CD4-positive, alpha-beta T cell treated with Interleukin-15 for 1 hour (primary cell): ENCODE data around the gene PLXND1.
"Not testable (repeated sequence)": the region's sequence is repeated elsewhere in the genome, so short reads cannot be mapped to it uniquely, and the experiment has no call there.

Experiments used
- DNase-seq: peaks from one replicate; pipeline ENCODE4 v3.0.0-alpha.2; 2020

Gene PLXND1, protein sequence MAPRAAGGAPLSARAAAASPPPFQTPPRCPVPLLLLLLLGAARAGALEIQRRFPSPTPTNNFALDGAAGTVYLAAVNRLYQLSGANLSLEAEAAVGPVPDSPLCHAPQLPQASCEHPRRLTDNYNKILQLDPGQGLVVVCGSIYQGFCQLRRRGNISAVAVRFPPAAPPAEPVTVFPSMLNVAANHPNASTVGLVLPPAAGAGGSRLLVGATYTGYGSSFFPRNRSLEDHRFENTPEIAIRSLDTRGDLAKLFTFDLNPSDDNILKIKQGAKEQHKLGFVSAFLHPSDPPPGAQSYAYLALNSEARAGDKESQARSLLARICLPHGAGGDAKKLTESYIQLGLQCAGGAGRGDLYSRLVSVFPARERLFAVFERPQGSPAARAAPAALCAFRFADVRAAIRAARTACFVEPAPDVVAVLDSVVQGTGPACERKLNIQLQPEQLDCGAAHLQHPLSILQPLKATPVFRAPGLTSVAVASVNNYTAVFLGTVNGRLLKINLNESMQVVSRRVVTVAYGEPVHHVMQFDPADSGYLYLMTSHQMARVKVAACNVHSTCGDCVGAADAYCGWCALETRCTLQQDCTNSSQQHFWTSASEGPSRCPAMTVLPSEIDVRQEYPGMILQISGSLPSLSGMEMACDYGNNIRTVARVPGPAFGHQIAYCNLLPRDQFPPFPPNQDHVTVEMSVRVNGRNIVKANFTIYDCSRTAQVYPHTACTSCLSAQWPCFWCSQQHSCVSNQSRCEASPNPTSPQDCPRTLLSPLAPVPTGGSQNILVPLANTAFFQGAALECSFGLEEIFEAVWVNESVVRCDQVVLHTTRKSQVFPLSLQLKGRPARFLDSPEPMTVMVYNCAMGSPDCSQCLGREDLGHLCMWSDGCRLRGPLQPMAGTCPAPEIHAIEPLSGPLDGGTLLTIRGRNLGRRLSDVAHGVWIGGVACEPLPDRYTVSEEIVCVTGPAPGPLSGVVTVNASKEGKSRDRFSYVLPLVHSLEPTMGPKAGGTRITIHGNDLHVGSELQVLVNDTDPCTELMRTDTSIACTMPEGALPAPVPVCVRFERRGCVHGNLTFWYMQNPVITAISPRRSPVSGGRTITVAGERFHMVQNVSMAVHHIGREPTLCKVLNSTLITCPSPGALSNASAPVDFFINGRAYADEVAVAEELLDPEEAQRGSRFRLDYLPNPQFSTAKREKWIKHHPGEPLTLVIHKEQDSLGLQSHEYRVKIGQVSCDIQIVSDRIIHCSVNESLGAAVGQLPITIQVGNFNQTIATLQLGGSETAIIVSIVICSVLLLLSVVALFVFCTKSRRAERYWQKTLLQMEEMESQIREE (N-terminal part only)

DNA sequence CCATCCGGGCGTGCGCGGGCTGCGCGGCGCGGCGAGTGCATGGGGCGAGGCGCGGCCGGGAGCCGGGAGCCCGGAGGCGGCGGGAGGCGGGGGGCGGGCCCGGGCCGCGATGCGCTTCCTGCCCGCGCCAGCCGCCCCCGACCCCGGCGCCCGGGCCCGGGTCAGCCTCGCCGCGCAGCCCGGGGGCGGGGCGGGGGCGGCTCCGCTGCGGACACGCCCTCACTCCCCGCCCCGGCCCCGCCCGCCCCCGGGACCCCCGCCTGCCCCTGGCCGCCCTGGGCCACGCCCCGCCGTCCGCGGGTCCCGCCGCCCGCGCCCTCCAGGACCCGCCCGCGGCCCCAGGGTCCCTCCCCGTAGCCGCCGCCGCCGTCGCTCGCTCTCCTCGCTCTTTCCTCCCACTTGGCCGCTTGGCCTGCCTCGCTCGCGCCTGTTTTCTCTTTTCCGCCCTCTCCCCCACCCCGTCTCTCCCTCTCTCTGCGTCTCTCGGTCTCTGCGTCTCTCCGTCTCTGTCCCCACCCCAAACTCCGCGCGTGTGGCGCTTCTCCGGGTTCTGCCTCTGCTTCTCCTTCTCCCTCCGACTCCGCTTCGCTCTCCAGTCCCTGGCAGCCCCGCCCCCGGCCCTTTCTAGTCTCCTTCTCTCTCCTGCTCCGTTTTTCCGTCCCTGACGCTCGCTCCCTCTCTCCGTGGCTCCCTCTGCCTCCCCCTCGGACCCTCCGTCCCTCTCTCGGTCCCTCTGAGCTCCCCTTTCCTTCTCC is at the start of gene PLXND1:
PLXND1 (minus strand) TSS at position 41 of the 755 bp plus-strand sequence; CDS start at position 4, 37 bp downstream.
- peak; percentile 50 for DNase-seq

DNA sequence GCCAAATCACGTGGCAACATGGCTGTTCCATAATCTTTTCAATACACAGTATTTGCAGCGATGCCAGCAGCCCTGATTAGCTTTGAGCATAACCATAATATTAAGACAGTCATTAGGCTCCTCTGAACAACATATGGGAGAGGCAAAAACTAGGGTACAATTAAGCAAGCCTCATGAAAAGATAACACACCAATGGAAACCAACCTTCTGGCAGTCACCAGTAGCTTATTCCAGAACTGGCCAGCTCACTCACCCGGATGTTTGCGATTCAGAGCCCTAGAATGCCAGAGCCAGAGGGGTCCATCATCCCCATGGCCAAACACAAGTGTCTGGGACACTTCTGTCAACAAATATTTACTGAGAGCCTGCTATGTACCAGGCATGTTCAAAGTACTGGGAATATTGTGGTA is 48.8 kb upstream of the PLXND1 start:
- DNase-seq = no peak

DNA sequence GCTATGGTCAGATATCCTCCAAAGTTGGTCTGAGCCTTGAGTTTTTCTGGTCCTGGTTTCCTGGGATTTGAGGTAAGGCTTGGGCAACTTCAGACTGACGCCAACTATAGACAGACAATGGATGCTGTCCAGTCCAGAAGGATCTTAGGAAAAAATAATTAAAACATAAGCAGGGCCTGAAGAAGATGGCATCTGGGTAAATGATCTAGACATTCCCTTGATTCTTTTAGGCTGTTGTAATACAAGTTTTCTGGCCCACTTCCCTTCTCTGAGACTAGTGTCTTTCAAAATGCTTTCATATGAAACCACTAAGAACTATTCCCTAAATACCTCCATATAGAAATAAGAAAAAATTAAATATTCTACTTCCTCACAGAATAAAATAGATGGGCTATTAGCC is 47.7 kb upstream of the PLXND1 start:
- DNase-seq = no peak

DNA sequence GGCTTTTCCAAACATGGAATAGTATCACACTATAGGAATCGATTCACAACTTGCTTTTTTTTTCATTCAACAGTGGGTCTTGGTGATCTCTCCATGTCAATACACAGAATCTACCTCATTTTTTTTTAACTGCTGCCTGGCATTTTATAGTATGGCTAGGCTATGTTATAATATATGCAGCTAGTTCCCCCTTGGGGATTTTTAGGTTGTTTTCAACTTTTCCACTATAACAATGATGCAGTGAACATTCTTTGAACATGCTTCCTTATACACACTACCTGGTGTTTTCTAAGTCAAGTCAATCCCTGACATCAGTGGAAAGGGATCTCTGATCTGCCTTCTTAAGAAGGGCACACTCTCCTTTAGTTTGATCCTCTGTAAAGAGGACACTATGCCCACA is 46.5 kb upstream of the PLXND1 start:
- no peak for DNase-seq

DNA sequence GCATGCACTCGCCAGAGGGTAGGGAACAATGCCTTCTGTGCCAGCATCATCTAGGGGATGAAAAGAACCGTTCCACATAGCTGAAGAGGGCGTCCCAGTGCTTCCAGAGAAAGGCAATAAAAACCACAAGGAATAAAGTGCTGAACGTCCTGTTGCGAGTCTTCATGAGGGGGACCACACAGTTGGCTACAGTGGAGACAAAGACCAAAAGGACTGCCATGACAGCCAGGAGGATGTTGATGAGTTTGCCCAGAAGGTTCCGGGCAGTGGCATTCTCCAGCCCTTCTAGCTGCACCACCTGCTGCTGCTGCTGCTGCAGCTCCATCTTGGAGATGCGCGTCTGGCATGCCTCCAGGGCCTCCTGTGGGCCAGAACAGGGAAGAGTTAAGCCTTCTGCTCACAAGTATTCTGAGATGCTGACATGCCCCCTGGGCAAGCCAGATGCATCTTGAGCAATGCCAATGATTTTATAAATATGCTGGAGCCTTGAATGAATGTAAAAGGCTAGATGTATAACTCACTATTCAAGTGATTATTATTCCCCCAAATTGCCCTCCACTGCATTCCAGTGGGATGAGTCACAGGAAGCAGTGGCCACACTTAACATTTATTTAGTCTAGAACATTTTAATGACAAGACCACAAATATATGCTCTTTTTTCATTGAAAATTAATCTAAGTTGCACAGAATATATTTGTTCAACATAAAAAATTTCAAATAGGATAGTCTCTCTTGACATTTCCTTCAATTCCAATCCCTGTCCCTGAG is 45.1 kb upstream of the PLXND1 start:
- DNase-seq = no peak

DNA sequence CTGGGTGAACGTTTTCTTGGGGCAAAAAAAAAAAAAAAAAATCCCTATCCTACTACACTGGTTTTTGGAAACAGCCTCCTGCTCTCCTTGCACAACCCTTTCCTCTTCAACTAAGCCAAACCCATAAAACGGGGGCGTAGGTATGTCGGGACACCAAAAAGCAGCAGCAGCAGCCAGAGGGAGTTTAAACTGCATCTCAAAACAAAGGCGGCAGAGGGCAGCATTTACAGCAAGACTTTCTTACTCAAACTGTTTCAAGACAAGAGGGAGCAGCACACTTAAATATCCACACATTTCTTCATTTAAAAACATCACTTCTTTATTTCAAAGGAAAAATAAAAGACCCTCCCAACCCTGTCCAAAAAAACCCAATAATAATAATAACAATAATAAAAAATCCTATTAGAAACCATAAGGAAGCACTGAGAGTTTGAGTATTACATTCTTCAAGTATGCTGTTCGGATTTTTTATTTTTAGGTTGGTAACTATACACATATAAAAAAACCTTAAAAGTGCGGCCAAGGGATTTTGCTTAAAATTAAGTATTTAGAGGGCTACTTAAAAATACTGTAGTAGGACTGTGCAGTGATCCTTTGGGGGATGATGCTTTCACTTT is 43.9 kb upstream of the PLXND1 start:
- peak; percentile 58 for DNase-seq

DNA sequence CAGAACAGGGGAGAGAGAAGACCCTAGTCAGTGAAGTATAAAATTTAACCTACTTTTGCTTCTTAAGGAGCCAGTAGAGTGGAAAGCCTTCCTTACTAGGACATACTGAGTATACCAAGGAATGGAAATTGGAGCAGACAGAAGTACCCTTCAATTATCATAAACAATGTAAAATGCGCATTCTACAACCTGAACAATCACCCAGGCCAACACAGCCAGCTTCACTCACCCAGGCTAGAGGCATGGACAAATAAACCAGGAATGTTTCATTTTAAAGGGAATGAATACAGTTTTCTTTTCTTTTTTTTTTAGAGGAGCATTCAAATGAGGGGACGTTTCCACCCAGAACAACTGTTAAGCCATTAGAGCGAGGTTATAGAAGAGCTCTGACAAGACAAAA is 41.9 kb upstream of the PLXND1 start:
- no peak for DNase-seq

DNA sequence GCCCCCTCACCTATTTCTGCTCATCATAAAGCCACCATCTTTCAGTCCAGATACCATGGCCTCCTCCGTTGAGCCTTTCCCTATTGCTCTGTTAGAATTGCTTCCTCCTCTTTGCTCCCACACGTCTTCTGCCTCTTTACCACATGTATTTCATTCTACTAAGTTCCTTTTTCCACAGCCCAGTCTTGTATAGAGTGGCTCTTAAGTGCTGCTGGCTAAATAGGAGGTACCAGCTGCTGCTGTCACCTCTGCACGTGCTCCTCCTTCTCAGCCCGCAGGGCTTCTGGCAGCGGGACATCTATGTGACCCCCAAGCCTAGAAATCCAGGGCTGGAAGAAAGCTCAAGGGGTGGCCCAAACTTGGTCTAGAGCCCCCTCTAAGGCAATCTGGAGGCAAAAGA is 38.8 kb upstream of the PLXND1 start:
- no peak for DNase-seq

DNA sequence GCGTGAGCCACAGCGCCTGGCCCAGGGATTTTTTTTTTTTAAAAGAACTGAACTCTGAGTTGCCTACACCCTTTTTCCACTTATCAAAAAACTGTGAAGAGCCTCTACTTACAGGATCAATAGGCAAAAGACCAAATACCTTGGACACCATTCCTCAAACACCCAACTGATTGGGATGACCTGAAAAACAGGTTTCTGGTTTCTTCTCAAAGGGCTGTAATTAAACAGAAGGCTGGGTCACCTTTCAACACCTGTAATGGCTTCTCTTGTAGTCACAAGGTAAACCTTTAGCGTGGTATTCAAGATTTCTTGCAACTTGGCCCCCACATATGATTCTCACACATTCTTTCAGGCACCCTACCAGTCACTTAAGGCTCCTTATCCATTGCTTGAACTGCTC is 38.4 kb upstream of the PLXND1 start:
- DNase-seq = no peak

DNA sequence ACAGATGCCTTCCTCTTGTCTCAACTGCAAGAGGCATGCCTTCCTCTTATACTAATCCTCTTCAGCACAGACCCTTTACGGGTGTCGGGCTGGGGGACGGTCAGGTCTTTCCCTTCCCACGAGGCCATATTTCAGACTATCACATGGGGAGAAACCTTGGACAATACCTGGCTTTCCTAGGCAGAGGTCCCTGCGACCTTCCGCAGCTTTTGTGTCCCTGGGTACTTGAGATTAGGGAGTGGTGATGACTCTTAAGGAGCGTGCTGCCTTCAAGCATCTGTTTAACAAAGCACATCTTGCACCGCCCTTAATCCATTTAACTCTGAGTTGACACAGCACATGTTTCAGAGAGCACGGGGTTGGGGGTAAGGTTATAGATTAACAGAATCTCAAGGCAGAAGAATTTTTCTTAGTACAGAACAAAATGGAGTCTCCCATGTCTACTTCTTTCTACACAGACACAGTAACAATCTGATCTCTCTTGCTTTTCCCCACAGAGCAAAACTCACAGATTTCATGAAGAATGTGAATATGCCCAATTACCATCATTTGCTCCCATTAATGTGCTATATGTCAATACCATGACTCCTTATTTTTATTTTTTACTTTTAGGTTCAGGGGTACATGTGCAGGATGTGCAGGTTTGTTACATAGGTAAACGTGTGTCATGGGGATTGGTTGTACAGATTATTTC is 35.2 kb upstream of the PLXND1 start:
- DNase-seq = not testable (repeated sequence)

DNA sequence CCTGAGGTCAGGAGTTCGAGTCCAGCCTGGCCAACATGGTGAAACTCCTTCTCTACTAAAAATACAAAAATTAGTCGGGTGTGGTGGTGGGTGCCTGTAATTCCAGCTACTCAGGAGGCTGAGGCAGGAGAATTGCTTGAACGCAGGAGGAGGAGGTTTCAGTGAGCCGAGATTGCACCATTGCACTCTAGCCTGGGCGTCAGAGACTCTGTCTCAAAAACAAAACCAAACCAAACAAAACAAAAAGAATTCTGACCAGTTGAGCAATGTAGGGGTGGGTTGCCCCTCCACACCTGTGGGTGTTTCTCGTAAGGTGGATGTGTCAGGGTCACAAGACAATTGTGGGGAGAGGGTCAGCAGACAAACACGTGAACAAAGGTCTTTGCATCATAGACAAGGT is 34.5 kb upstream of the PLXND1 start:
- not testable (repeated sequence) for DNase-seq

DNA sequence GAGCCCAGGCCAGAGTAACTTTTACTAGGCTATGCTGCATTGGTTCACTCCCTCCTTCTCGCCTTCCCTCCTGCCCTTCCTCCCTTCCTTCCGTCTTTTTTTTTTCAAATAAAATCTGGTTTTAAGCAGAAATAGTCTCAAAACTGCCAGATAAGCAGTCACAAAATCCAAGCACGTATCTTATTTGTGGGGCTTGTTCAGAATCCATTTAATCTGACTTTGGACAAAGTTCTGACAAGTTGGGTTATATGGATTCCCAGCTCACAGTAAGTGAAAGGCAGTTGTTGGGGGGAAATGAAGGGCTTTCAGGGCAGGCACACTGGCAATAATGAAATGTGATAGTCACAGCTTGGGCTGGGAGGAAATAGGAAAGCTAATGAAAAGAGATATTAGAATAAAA is 32.0 kb upstream of the PLXND1 start:
- no peak for DNase-seq

DNA sequence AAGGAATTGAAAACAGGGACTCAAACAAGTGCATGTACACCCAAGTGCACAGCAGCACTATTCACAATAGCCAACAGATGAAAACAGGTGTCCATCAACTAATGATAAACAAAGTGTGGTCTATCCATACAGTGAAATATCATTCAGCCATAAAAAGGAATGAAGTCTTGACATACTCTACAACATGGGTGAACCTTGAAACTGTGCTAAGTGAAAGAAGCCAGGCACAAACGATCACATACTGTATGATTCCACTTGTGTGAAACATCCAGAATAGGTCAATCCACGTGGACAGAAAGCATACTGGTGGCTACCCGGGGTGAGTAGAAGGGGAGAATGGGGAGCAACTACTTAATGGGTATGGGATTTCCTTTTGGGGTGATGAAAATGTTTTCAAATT is 29.6 kb upstream of the PLXND1 start:
- no peak for DNase-seq

DNA sequence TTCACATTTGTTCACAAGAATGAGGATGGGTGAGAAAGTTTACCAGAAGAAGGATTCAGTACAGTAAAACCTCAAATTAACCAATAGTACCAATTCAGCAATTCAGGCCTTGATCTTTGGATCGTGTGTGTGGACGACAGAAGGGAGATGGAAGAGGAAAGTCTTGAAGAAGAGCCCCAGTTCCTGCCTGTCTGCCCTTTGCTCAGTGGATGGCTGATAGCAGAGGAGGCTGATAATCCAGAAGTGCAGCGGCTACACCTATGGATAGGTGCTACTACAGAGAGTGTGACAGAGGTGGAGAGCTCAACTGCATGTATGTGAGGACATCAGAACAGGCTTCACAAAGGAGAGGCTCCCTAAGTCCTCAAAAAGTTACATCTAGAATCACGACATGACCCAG is 29.2 kb upstream of the PLXND1 start:
- DNase-seq = no peak

DNA sequence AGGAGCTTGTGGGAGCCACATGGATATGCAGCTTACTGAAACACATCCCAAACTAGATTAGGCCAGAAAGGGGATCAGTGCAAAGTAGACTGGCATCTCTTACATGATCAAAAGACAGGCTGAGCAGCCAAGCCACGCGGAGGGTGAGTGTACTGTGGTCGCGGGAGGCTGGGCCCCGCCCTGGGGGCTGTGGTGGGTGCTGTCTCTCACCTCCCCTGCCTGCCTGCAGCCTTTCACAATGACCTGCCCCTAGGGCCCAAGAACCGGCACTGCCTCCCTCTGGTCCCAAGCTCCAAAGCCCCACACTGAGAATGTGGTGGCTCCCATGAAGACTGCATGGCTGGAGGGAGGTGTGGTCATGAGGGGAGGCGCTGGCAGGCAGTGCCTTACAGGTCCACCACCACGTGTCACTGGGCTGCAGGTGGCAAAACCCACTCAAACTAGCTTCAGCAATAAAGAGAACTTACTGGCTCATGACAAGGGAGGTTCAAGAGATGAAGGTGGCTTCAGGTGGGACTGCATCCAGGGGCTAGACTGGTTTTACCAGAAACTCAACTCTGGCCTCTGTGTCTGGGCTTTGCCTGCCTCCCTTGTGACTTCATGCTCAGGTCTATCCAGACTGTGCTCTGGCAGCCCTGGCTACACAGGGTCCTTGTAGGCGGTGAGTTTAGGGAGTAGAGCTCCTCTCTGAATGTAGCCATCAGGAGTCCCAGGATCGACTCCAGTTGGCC is 27.4 kb upstream of the PLXND1 start:
- no peak for DNase-seq

DNA sequence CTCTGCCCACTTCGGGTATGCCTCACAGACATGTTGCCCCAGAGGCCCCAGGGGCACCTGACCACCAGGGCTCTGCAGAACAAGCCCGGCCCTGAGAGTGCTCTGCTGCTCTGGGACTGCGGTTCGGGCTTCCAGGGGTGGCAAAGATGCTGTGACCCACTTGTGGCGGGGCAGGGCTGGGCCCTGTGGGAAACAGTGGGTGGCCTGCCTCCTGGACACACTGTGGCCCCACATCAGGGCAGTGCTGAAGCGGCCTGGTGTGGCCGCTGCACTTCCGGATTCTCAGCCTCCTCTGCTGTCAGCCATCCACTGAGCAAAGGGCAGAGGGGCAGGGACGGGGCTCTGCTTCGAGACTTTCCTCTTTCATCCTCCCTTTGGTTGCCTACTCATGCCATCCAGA is 26.5 kb upstream of the PLXND1 start:
- DNase-seq = no peak

DNA sequence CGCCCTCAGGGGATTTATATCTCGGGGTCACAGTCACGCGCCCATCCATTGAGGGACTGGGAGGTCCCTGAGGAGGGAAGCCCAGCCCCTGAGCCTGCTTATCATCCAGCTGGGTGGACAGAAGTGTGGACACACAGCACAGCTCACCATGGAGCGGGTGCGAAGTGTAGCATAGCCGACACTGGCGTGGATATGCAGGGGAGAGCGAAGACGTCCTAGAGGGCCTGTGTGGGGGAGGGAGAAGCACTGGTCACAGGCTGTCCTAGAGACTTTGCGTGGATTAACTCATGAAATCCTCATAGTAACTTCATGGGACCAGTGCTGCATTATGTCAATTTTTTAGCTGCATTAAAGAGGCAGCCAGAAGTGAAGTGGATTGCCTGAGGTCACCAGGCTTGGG is 26.1 kb upstream of the PLXND1 start:
- DNase-seq = no peak

DNA sequence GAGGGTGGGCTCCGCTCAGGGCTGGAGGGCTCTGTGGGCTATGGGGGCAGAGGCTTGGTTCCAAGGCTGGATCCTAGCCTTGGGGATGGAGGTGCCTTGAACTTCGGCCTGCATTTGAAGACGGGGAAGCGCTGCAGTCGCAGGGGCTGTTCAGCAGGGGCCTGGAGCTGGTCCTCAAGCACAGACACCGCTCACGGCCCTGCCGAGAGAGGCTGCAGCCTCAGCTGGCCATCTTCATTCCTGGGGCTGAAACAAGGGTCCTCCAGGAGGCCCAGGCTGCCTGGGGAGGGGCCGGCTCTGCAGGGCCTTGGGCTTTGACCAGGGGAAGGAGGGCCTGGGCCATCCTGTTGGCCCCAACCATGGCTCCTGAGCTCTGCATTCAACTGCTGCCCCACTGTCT is 25.6 kb upstream of the PLXND1 start:
- DNase-seq = no peak

DNA sequence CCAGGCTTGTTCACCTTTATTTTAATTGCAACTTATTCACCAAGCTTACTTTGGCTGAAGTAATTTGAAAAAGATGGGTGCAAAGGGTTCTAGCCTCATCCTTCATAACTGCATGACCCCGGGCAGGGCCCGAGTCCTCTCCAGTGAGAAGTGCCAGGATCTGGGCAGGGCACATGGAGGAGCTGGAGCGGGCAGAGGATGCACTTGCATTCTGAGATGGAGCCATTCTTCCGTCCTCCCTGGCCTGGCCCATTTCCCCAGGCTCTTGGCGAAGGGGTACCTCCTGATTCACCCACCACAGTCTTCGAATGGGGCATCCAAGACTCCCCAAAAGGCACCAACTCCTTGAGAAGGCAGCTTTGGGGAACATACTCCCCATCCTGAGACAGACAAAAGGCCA is 22.5 kb upstream of the PLXND1 start:
- no peak for DNase-seq

DNA sequence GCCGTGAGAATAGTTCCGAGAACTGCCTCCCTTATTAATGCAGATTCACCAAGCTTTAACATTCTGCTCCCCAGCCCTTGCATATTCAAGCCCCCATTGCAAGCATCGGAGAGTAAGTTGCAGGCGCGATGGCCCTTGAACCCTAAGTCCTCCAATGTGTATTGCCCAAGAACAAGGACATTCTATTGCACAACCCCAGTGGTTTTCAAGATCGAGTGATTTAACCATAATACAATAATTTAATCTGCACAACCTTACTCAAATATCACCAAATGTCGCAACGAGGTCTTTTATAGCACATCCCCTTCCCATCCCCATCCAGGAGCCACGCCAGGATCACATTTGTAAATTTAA is 21.7 kb upstream of the PLXND1 start:
- no peak for DNase-seq
